PC-9 (cell line): ENCODE results near the gene TUBA3E. TPM values are rescaled to one million over a fixed set of nuclear protein-coding genes. Genes with fewer than 3 reads are reported as not detected.
"Not testable (repeated sequence)": the region's sequence is repeated elsewhere in the genome, so short reads cannot be mapped to it uniquely, and the experiment has no call there.

Experiments used
- BruUV-seq: library from RNA; stranded (reverse); fragments of 400-500 nt; replicated peaks from 2 replicates; lab custom pipeline; 2021; lab: Mats Ljungman, UMichigan
- CTCF ChIA-PET: fragments of 300-600 bp; sonication (Branson Sonifier 250); formaldehyde crosslinking; loops from one replicate; lab custom pipeline; 2022; ENCODE audit warnings: antibody characterized with exemption; lab: Charles Lee
- POLR2A ChIA-PET: fragments of 300-600 bp; sonication (Branson Sonifier 250); formaldehyde crosslinking; loops from one replicate; lab custom pipeline; 2022; ENCODE audit warnings: antibody characterized with exemption; ENCODE audit not compliant: unreplicated experiment; lab: Charles Lee
- DNase-seq, 2 experiments: peaks; one replicate each; pipeline versions ENCODE4 v3.0.0 to v3.0.0-alpha.2; 2015 to 2022; ENCODE audit warnings: mixed read lengths in 1 of 2
- H2AFZ ChIP-seq: fragments of 200-600 bp; sonication (generic); 2 replicates; pipeline ENCODE4 v1.8.1; 2017; ENCODE audit warnings: antibody characterized with exemption
- H3F3A ChIP-seq: fragments of 200-600 bp; sonication (generic); 2 replicates; pipeline ENCODE4 v1.8.1; 2017; ENCODE audit warnings: antibody characterized with exemption, mild to moderate bottlenecking, low read depth; ENCODE audit not compliant: insufficient read depth
- H3K27ac ChIP-seq: fragments of 200-600 bp; sonication (generic); 2 replicates; pipeline ENCODE4 v1.6.1; 2016; ENCODE audit warnings: mixed run types
- H3K27me3 ChIP-seq: fragments of 200-600 bp; sonication (generic); 2 replicates; pipeline ENCODE4 v1.6.1; 2016; ENCODE audit warnings: low read depth, mixed run types; ENCODE audit not compliant: insufficient read depth
- H3K36me3 ChIP-seq: fragments of 200-600 bp; sonication (generic); 2 replicates; pipeline ENCODE4 v1.6.1; 2016; ENCODE audit warnings: low read depth, mixed run types
- H3K4me1 ChIP-seq: fragments of 200-600 bp; sonication (generic); replicated peaks from 2 replicates; pipeline ENCODE4 v1.6.1; 2016; ENCODE audit warnings: mixed run types; ENCODE audit not compliant: insufficient read depth
- H3K4me2 ChIP-seq: fragments of 200-600 bp; sonication (generic); 2 replicates; pipeline ENCODE4 v1.6.1; 2017; ENCODE audit warnings: mixed run types
- H3K4me3 ChIP-seq: fragments of 200-600 bp; sonication (generic); 2 replicates; pipeline ENCODE4 v1.6.1; 2016; ENCODE audit warnings: mixed run types
- H3K79me2 ChIP-seq: fragments of 200-600 bp; sonication (generic); 2 replicates; pipeline ENCODE4 v1.6.1; 2017; ENCODE audit warnings: low read depth, mixed run types
- H3K9me2 ChIP-seq: fragments of 200-600 bp; sonication (generic); 2 replicates; pipeline ENCODE4 v1.8.1; 2017; ENCODE audit warnings: mild to moderate bottlenecking; ENCODE audit not compliant: insufficient read depth
- H3K9me3 ChIP-seq: fragments of 200-600 bp; sonication (generic); 2 replicates; pipeline ENCODE4 v1.8.1; 2016; ENCODE audit warnings: low read depth; ENCODE audit not compliant: insufficient read depth
- H4K20me1 ChIP-seq: fragments of 200-600 bp; sonication (generic); 2 replicates; pipeline ENCODE4 v1.8.1; 2017; ENCODE audit not compliant: insufficient read depth
- EZH2 ChIP-seq: fragments of 200-600 bp; sonication (generic); IDR thresholded peaks from 2 replicates; pipeline ENCODE4 v1.8.0; 2017; ENCODE audit warnings: antibody characterized with exemption, low read depth
- intact Hi-C: fragments of 100-400 bp; cut with micrococcal nuclease; formaldehyde crosslinking; loops from one replicate; pipeline ENCODE4 v1.10.0; 2022; ENCODE audit not compliant: unreplicated experiment
- total RNA-seq: library from RNA; stranded (reverse); gene quantifications from 2 replicates; pipeline ENCODE4 v1.2.3, GENCODE V29; 2021
- TF ChIP-seq, protein P1 (sequence below): fragments of 200-600 bp; sonication (generic); conservative IDR thresholded peaks from 2 replicates; pipeline ENCODE4 v1.6.1; 2017; ENCODE audit warnings: mixed run types, antibody characterized with exemption, mild to moderate bottlenecking, moderate library complexity

The TUBA3E gene
- total RNA-seq, 1 experiment from 2014 or later: not detected

DNA sequence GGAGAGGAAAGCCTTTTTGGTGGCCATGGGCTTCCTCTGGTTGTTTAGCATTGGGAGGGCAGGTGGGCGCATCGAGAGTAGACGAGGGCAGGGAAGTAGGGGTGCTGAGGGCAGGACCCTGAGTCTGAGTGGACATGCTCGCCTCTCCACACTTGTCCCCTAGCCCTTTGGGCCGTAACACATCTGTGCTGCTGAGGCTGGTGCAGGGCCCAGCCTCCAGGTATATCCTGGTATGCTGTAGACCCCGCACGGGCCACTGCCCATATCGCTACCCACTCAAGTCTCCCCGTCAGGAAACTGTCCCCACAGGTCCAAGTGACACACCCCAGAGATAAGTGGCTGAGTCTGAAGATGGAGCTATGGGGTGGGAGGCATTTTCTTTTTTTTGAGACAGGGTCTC lies 39.6 kb downstream of the TUBA3E start:
- Histone ChIP-seq H3K9me2 (no peaks in the 10 kb centered on the region), H3F3A (no peaks in the 10 kb centered on the region), H3K36me3 (no peaks in the 10 kb centered on the region), H3K79me2 (no peaks in the 10 kb centered on the region), H2AFZ (no peak overlapping the region), H4K20me1 (no peaks in the 10 kb centered on the region), H3K27me3 (no peaks in the 10 kb centered on the region), H3K27ac (no peak overlapping the region), H3K4me2 (no peak overlapping the region), H3K4me1 (no peaks in the 10 kb centered on the region), H3K4me3 (no peak overlapping the region), H3K9me3 (no peaks in the 10 kb centered on the region)
- BruUV-seq: no TSS peak
- intact Hi-C loops: no loop called here
- ChIA-PET POLR2A (no interaction called here), CTCF (no interaction called here)
- no peak for TF ChIP-seq EZH2
- TF ChIP-seq, protein P1, sequence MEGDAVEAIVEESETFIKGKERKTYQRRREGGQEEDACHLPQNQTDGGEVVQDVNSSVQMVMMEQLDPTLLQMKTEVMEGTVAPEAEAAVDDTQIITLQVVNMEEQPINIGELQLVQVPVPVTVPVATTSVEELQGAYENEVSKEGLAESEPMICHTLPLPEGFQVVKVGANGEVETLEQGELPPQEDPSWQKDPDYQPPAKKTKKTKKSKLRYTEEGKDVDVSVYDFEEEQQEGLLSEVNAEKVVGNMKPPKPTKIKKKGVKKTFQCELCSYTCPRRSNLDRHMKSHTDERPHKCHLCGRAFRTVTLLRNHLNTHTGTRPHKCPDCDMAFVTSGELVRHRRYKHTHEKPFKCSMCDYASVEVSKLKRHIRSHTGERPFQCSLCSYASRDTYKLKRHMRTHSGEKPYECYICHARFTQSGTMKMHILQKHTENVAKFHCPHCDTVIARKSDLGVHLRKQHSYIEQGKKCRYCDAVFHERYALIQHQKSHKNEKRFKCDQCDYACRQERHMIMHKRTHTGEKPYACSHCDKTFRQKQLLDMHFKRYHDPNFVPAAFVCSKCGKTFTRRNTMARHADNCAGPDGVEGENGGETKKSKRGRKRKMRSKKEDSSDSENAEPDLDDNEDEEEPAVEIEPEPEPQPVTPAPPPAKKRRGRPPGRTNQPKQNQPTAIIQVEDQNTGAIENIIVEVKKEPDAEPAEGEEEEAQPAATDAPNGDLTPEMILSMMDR: no peak
- DNase-seq: no peak

DNA sequence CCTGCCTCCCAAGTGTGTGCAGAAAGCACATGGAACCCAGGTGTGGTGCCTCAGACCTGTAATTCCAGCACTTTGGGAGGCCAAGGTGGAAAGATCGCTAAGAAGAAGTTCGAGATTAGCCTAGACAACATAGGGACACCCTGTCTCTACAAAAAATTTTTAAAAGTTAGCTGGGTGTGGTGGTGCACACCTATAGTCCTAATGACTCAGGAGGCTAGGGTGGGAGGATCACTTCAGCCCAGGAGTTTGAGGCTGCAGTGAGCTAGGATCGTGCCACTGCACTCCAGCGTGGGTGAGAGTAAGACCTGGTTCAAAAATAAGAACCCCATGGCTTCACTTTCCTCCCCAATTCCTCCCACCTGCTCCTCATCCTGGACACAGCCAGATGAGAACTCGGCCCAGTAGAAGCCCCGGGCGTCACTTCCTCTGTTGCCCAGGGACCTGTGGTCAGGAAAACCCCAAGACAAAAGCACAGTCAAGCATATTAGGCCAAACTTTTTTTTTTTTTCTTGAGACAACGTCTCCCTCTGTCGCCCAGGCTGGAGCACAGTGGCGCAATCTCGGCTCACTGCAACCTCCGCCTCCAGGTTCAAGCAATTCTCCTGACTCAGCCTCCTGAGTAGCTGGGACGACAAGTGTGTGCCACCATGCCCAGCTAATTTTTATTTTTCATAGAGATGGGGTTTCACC lies 40.3 kb downstream of the TUBA3E start:
- intact Hi-C loops, H4K20me1 ChIP-seq, H3K4me3 ChIP-seq, H3F3A ChIP-seq, CTCF ChIA-PET, H3K9me2 ChIP-seq, H3K9me3 ChIP-seq, H3K4me2 ChIP-seq, H3K27ac ChIP-seq, POLR2A ChIA-PET, BruUV-seq, H3K27me3 ChIP-seq, H3K79me2 ChIP-seq, H3K36me3 ChIP-seq, DNase-seq, H3K4me1 ChIP-seq, H2AFZ ChIP-seq: not testable (repeated sequence)

DNA sequence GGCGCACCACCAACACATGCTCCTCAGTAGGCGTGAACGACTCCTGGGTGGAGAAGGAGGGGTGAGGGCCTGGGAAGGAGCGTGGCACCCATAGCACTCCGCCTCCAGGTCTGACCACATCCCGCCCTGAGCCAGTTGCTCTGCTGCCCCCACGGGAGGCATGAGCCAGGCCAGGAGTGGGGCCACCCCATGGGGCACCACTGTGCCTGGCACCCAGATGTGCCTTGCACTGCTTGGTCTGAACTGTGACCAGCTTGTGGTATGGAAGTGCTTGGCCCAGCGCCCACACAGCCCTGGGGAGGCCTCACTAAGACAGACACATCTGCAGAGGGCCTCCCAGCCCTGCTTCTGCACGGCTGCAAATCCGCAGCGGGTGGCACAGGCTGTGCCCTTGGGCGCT lies 40.9 kb downstream of the TUBA3E start:
- H3K79me2 ChIP-seq, H3F3A ChIP-seq, H3K4me2 ChIP-seq, H2AFZ ChIP-seq, H3K9me3 ChIP-seq, H3K27me3 ChIP-seq, intact Hi-C loops, BruUV-seq, H3K9me2 ChIP-seq, POLR2A ChIA-PET, H3K4me1 ChIP-seq, H3K4me3 ChIP-seq, H3K27ac ChIP-seq, DNase-seq, H3K36me3 ChIP-seq, CTCF ChIA-PET, H4K20me1 ChIP-seq: not testable (repeated sequence)

DNA sequence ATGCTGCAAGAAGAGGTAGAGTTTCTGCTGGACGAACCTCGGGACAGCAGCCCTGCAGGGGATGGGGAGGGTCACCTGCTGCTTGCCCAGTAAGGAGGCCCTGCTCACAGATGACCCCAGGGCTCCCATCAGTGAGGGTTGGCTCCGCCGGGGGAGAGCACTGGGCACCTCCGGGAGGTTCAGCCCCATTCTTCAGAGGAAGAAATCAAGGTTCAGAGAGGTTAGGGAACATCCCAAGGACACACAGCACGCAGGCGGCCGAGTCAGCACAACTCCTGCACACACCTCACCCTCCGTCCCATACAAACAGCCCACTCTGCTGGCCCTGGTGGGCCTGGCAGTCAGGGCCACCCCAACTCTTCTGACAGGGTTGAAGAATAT lies 41.6 kb downstream of the TUBA3E start:
- Histone ChIP-seq H3K4me1 (no peaks in the 10 kb centered on the region), H2AFZ (no peak overlapping the region), H3K9me3 (no peaks in the 10 kb centered on the region), H3K4me2 (no peak overlapping the region), H3F3A (no peaks in the 10 kb centered on the region), H3K27ac (no peak overlapping the region), H4K20me1 (no peaks in the 10 kb centered on the region), H3K9me2 (no peaks in the 10 kb centered on the region), H3K36me3 (no peaks in the 10 kb centered on the region), H3K79me2 (no peaks in the 10 kb centered on the region), H3K4me3 (no peak overlapping the region), H3K27me3 (no peaks in the 10 kb centered on the region)
- ChIA-PET POLR2A (interaction anchor here (0.6 kb wide), 1 partner anchor 24 kb away, joined by 5 read pairs; no protein-coding TSS in a partner anchor), CTCF (no interaction called here)
- no TSS peak for BruUV-seq
- intact Hi-C loops: loop anchor here (1.0 kb wide), 1 partner anchor 176 kb away; no protein-coding TSS in a partner anchor
- DNase-seq: no peak
- TF ChIP-seq, protein P1: no peak
- no peak for TF ChIP-seq EZH2
